HEK293 (cell line): ENCODE data around the gene QARS1.

Source experiments
- SETDB1 ChIP-seq: IDR thresholded peaks from one replicate; pipeline ENCODE4 v1.6.1; 2017; ENCODE audit warnings: mild to moderate bottlenecking, low read length, moderate library complexity, mixed read lengths; ENCODE audit not compliant: insufficient read length
- ZBTB7A ChIP-seq: fragments of 450-650 bp; formaldehyde crosslinking; IDR thresholded peaks from 2 replicates; pipeline ENCODE4 v1.5.1; 2016; ENCODE audit warnings: low read depth, missing biosample characterization, missing genetic modification characterization
- ZNF175 ChIP-seq: fragments of 450-650 bp; formaldehyde crosslinking; IDR thresholded peaks from 2 replicates; pipeline ENCODE4 v1.5.1; 2016; ENCODE audit warnings: missing biosample characterization, missing genetic modification characterization
- ZNF311 ChIP-seq: fragments of 450-650 bp; formaldehyde crosslinking; IDR thresholded peaks from 2 replicates; pipeline ENCODE4 v1.5.1; 2017; ENCODE audit warnings: missing biosample characterization, missing genetic modification characterization, borderline replicate concordance
- ZNF350 ChIP-seq: fragments of 450-650 bp; formaldehyde crosslinking; IDR thresholded peaks from 2 replicates; pipeline ENCODE4 v1.5.0; 2017; ENCODE audit warnings: missing biosample characterization, mild to moderate bottlenecking, missing genetic modification characterization
- ZNF529 ChIP-seq: fragments of 450-650 bp; formaldehyde crosslinking; IDR thresholded peaks from 2 replicates; pipeline ENCODE4 v1.5.1; 2017; ENCODE audit warnings: missing genetic modification characterization, missing biosample characterization; ENCODE audit not compliant: insufficient replicate concordance
- ZNF549 ChIP-seq: fragments of 450-650 bp; IDR thresholded peaks from 2 replicates; pipeline ENCODE4 v1.5.1; 2018; ENCODE audit warnings: missing biosample characterization, missing genetic modification characterization, mild to moderate bottlenecking, inconsistent platforms, moderate library complexity
- ZNF610 ChIP-seq: fragments of 450-650 bp; formaldehyde crosslinking; IDR thresholded peaks from 2 replicates; pipeline ENCODE4 v1.5.1; 2016; ENCODE audit warnings: missing biosample characterization, missing genetic modification characterization, borderline replicate concordance
- ZNF654 ChIP-seq: fragments of 450-650 bp; formaldehyde crosslinking; IDR thresholded peaks from 2 replicates; pipeline ENCODE4 v1.5.1; 2016; ENCODE audit warnings: low read depth, missing biosample characterization, missing genetic modification characterization
- ZSCAN23 ChIP-seq: fragments of 450-650 bp; formaldehyde crosslinking; IDR thresholded peaks from 2 replicates; pipeline ENCODE4 v1.5.1; 2016; ENCODE audit warnings: missing biosample characterization, missing genetic modification characterization
- TF ChIP-seq, protein P1 (sequence below): fragments of 450-650 bp; formaldehyde crosslinking; IDR thresholded peaks from 2 replicates; pipeline ENCODE4 v1.5.1; 2016; ENCODE audit warnings: missing biosample characterization, missing genetic modification characterization
- TF ChIP-seq, protein P2 (sequence below): fragments of 450-650 bp; formaldehyde crosslinking; IDR thresholded peaks from 2 replicates; pipeline ENCODE4 v1.5.1; 2016; ENCODE audit warnings: missing biosample characterization, missing genetic modification characterization
- TF ChIP-seq, protein P3 (sequence below): fragments of 450-650 bp; formaldehyde crosslinking; IDR thresholded peaks from 2 replicates; pipeline ENCODE4 v1.5.1; 2016; ENCODE audit warnings: missing biosample characterization, missing genetic modification characterization
- TF ChIP-seq, protein P4 (sequence below): fragments of 450-650 bp; formaldehyde crosslinking; IDR thresholded peaks from 2 replicates; pipeline ENCODE4 v1.5.1; 2016; ENCODE audit warnings: missing biosample characterization, missing genetic modification characterization

DNA sequence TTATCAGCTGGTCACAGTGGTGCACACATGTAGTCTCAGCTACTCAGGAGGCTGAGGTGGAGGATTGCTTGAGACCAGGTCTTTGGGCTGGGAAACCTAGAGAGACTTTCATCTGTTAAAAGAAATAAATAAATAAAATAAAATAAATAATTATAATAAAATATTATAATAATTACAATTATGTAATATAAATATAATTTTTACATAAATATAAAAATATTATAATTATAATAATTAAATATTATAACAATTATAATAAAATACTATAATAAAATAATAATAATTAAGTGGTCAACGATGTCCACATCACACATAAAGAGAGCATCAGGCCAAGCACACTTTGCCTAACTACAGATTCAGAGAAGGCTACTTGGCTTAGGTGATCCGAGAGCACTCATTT is 25.3 kb downstream of the QARS1 start:
- no peak for TF ChIP-seq ZNF175 (tag by site-specific recombination)
- no peak for TF ChIP-seq ZNF610 (tag by site-specific recombination)
- no peak for TF ChIP-seq ZBTB7A (tag by site-specific recombination)
- TF ChIP-seq ZNF350 (tag by site-specific recombination) = no peak
- no peak for TF ChIP-seq SETDB1
- TF ChIP-seq, protein P1, sequence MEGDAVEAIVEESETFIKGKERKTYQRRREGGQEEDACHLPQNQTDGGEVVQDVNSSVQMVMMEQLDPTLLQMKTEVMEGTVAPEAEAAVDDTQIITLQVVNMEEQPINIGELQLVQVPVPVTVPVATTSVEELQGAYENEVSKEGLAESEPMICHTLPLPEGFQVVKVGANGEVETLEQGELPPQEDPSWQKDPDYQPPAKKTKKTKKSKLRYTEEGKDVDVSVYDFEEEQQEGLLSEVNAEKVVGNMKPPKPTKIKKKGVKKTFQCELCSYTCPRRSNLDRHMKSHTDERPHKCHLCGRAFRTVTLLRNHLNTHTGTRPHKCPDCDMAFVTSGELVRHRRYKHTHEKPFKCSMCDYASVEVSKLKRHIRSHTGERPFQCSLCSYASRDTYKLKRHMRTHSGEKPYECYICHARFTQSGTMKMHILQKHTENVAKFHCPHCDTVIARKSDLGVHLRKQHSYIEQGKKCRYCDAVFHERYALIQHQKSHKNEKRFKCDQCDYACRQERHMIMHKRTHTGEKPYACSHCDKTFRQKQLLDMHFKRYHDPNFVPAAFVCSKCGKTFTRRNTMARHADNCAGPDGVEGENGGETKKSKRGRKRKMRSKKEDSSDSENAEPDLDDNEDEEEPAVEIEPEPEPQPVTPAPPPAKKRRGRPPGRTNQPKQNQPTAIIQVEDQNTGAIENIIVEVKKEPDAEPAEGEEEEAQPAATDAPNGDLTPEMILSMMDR (tag by site-specific recombination) = no peak
- TF ChIP-seq, protein P2, sequence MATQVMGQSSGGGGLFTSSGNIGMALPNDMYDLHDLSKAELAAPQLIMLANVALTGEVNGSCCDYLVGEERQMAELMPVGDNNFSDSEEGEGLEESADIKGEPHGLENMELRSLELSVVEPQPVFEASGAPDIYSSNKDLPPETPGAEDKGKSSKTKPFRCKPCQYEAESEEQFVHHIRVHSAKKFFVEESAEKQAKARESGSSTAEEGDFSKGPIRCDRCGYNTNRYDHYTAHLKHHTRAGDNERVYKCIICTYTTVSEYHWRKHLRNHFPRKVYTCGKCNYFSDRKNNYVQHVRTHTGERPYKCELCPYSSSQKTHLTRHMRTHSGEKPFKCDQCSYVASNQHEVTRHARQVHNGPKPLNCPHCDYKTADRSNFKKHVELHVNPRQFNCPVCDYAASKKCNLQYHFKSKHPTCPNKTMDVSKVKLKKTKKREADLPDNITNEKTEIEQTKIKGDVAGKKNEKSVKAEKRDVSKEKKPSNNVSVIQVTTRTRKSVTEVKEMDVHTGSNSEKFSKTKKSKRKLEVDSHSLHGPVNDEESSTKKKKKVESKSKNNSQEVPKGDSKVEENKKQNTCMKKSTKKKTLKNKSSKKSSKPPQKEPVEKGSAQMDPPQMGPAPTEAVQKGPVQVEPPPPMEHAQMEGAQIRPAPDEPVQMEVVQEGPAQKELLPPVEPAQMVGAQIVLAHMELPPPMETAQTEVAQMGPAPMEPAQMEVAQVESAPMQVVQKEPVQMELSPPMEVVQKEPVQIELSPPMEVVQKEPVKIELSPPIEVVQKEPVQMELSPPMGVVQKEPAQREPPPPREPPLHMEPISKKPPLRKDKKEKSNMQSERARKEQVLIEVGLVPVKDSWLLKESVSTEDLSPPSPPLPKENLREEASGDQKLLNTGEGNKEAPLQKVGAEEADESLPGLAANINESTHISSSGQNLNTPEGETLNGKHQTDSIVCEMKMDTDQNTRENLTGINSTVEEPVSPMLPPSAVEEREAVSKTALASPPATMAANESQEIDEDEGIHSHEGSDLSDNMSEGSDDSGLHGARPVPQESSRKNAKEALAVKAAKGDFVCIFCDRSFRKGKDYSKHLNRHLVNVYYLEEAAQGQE = no peak
- TF ChIP-seq, protein P3, sequence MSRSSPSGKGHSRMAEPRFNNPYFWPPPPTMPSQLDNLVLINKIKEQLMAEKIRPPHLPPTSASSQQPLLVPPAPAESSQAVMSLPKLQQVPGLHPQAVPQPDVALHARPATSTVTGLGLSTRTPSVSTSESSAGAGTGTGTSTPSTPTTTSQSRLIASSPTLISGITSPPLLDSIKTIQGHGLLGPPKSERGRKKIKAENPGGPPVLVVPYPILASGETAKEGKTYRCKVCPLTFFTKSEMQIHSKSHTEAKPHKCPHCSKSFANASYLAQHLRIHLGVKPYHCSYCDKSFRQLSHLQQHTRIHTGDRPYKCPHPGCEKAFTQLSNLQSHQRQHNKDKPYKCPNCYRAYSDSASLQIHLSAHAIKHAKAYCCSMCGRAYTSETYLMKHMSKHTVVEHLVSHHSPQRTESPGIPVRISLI = no peak
- no peak for TF ChIP-seq ZNF311
- TF ChIP-seq ZNF529 (tag by site-specific recombination) = no peak
- TF ChIP-seq ZNF549 (tag by site-specific recombination) = no peak
- TF ChIP-seq ZNF654 (tag by site-specific recombination) = no peak
- TF ChIP-seq ZSCAN23 (tag by site-specific recombination) = no peak
- TF ChIP-seq, protein P4, sequence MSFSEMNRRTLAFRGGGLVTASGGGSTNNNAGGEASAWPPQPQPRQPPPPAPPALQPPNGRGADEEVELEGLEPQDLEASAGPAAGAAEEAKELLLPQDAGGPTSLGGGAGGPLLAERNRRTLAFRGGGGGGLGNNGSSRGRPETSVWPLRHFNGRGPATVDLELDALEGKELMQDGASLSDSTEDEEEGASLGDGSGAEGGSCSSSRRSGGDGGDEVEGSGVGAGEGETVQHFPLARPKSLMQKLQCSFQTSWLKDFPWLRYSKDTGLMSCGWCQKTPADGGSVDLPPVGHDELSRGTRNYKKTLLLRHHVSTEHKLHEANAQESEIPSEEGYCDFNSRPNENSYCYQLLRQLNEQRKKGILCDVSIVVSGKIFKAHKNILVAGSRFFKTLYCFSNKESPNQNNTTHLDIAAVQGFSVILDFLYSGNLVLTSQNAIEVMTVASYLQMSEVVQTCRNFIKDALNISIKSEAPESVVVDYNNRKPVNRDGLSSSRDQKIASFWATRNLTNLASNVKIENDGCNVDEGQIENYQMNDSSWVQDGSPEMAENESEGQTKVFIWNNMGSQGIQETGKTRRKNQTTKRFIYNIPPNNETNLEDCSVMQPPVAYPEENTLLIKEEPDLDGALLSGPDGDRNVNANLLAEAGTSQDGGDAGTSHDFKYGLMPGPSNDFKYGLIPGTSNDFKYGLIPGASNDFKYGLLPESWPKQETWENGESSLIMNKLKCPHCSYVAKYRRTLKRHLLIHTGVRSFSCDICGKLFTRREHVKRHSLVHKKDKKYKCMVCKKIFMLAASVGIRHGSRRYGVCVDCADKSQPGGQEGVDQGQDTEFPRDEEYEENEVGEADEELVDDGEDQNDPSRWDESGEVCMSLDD = no peak
